ENCODE data around the gene TFAP2A.

Gene TFAP2A

GRCh38 chr6:10414756-10415616 is at the start of gene TFAP2A:
Gene TFAP2A, minus strand, starts transcription at chr6:10415074. Its CDS starts 83 bp downstream, at chr6:10414991.
- peak; percentile 53 for DNase-seq

GRCh38 chr6:10463491-10464481 is 48.9 kb upstream of the TFAP2A start:
- DNase-seq: no peak

- no peak for DNase-seq
These were observed 48.2 kb upstream of the TFAP2A start for GRCh38 chr6:10463040-10463439.

- no peak for DNase-seq
These were observed 47.0 kb upstream of the TFAP2A start for GRCh38 chr6:10461850-10462249.

- DNase-seq: no peak
These were observed 45.2 kb upstream of the TFAP2A start for GRCh38 chr6:10460096-10460495.

GRCh38 chr6:10458287-10458686 is 43.4 kb upstream of the TFAP2A start:
- DNase-seq: no peak

- no peak for DNase-seq
These were observed 38.7 kb upstream of the TFAP2A start for GRCh38 chr6:10453596-10453995.

- DNase-seq: no peak
These were observed 37.1 kb upstream of the TFAP2A start for GRCh38 chr6:10451828-10452509.

- DNase-seq: no peak
These were observed 36.5 kb upstream of the TFAP2A start for GRCh38 chr6:10451394-10451793.

- DNase-seq: no peak
These were observed 34.9 kb upstream of the TFAP2A start for GRCh38 chr6:10449751-10450150.

- DNase-seq: no peak
These were observed 33.2 kb upstream of the TFAP2A start for GRCh38 chr6:10448096-10448495.

- DNase-seq: no peak
These were observed 31.7 kb upstream of the TFAP2A start for GRCh38 chr6:10446548-10446947.

GRCh38 chr6:10441655-10442009 is 26.8 kb upstream of the TFAP2A start:
- DNase-seq: no peak

GRCh38 chr6:10441004-10441654 is 26.3 kb upstream of the TFAP2A start:
- no peak for DNase-seq

GRCh38 chr6:10437891-10438290 is 23.0 kb upstream of the TFAP2A start:
- no peak for DNase-seq

GRCh38 chr6:10434235-10434634 is 19.4 kb upstream of the TFAP2A start:
- no peak for DNase-seq

- DNase-seq: no peak
These were observed 18.4 kb upstream of the TFAP2A start for GRCh38 chr6:10433322-10433721.

- no peak for DNase-seq
These were observed 16.7 kb upstream of the TFAP2A start for GRCh38 chr6:10431423-10432164.

- DNase-seq: peak; percentile 77
These were observed 15.0 kb upstream of the TFAP2A start for GRCh38 chr6:10429638-10430427.

- DNase-seq: no peak
These were observed 12.0 kb upstream of the TFAP2A start for GRCh38 chr6:10426781-10427279.

All from NCI-H82 (cell line).